ENCODE measurements around the gene TMEM184A. TPM values are rescaled to one million over a fixed set of nuclear protein-coding genes. Genes with fewer than 3 reads are reported as not detected.

The TMEM184A gene
- polyA plus RNA-seq, 4 donors: 30.0 to 55.0 (median 44.3) TPM

DNA sequence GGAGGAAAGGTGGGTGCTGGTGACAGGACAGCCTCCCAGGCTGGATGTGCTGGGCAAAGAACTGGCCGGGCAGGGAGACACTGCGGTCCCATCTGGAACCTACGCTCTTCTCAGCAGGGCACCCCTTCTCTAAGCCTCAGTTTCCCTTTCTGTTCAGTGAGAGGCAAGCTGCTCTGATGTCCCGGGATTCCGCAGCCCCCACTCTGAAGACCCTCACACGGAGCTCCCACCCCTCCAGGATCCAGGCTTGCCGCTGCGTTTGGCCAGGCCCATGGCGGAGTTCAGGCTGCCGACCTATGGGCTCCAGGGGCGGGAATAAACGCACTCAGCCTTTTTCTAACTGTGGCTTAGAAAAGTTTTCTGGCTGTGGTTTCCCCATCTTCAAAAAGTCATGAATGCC is 41.6 kb downstream of the TMEM184A start:
- Histone ChIP-seq H3K4me1 (ENCODE audit: control insufficient read depth in 3 of 3, insufficient read depth in 2 of 3, low read depth in 1 of 3, low read length in 2 of 3) (no peaks in the 10 kb centered on the region), H3K4me3 (ENCODE audit: low read depth in 1 of 3, low read length in 3 of 3) (no peak overlapping the region), H3K36me3 (ENCODE audit: control insufficient read depth in 3 of 3, insufficient read depth in 2 of 3, low read depth in 1 of 3, low read length in 3 of 3) (no peaks in the 10 kb centered on the region), H3K27ac (ENCODE audit: low read depth in 1 of 3, low read length in 2 of 3) (no peak overlapping the region), H3K27me3 (ENCODE audit: control insufficient read depth in 3 of 3, insufficient read depth in 3 of 3, low read length in 3 of 3) (no peaks in the 10 kb centered on the region), H3K9me3 (ENCODE audit: control insufficient read depth in 2 of 2, insufficient read depth in 1 of 2, low read depth in 1 of 2, low read length in 1 of 2) (peaks cover 0 to 7% of the 10 kb centered on the region in 2 donors)
- FAIRE-seq (no peak), DNase-seq (no peak)
- 78 to 84% (median 82%) methylated on average over 12 of the region's 12 CpGs for WGBS, 3 donors

GRCh38 chr7:1513657-1514095 is 42.3 kb downstream of the TMEM184A start:
- Histone ChIP-seq H3K27me3 (ENCODE audit: control insufficient read depth in 3 of 3, insufficient read depth in 3 of 3, low read length in 3 of 3) (no peaks in the 10 kb centered on the region), H3K4me1 (ENCODE audit: control insufficient read depth in 3 of 3, insufficient read depth in 2 of 3, low read depth in 1 of 3, low read length in 2 of 3) (no peaks in the 10 kb centered on the region), H3K27ac (ENCODE audit: low read depth in 1 of 3, low read length in 2 of 3) (peak overlapping the region in 1 of 3 donors; percentile 81), H3K4me3 (ENCODE audit: low read depth in 1 of 3, low read length in 3 of 3) (no peak overlapping the region), H3K36me3 (ENCODE audit: control insufficient read depth in 3 of 3, insufficient read depth in 2 of 3, low read depth in 1 of 3, low read length in 3 of 3) (no peaks in the 10 kb centered on the region), H3K9me3 (ENCODE audit: control insufficient read depth in 2 of 2, insufficient read depth in 1 of 2, low read depth in 1 of 2, low read length in 1 of 2) (peaks cover 0 to 2% of the 10 kb centered on the region in 2 donors)
- DNase-seq (no peak), FAIRE-seq (no peak)
- 48 to 76% (median 61%) methylated on average over 20 of the region's 20 CpGs for WGBS, 3 donors

DNA sequence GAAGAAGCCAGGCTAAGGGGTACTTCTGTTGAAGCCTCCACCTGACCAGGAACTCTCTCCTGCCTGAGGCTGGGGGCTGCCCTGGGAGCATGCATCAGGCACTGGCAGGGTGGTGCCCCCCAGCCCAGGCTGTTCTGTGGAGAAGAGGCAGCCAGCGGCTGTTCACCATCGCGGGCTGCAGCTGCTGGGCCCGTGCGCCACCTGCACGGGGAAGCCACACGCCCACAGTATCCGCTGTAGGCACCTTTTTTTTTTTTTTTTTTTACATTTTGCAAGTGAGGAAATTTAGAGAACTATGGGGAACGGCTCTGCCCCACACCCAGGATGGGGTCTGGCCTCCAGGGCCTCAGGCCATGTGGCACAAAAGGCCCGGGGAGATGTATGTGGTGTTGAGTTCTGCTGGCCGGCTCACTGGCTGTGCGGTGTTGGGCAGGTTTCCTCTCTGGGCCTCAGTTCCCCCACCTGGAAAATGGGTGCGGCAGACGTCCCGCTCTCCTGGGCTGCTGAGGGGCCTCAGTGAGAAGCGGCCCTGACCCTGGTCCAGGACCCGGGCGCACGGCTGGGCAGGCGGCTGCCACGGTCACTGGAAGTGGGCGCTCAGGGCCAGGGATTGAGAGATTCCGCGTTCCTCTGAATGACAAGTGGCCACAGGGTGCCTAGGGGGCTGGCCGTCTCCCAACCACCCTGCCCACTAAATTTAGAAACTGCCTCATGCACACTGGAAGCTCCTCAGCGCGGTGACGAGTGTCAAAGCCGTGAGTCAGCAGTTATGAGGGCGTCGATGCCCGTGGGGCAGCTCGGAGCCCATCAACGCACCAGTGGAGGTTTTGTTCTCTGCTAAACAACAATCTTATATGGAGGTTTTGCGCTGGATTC is 43.0 kb downstream of the TMEM184A start:
- no peak for FAIRE-seq

DNA sequence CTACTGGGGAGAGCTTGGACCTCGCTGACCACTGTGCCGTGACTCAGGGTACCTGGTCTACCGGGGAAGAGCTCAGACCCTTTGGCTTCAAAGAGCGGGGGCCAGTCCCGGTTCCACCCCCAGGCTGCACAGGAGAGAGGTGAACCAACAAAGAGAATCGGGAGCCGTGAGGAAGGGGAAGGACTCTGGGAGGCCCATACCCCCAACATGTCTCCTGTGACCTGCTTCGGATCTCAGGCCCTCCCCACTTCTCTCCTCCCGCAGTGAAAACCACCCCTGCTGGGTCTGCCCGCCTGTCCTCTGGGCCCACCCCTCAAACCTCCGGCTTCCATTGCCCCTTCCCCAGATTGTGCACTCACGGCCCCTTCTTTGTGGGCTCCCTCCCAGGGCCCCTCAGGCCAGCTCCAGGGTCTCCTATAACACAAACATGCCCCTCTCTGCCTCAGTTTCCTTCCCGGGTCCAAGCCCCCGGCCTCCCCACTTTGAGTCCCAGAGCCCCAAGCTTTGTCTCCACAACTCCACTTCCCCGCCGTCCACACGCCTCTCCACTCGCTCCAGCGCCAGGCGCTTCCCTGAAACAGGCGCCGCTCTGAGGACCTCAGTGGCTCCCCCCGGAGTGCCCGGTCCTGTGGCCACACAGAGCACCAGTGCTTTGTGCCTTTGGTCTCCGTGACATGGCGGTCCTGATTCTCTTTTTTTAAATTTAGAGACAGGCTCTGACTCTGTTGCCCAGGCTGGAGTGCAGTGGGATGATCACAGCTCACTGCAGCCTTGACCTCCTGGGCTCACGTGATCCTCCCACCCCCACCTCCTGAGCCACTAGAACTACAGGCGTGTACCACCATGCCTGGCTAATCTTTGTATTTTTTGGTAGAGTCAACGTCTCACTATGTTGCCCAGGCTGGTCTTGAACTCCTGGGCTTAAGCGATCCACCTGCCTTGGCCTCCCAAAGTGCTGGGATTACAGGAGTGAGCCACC is 44.3 kb downstream of the TMEM184A start:
- Histone ChIP-seq H3K4me1 (ENCODE audit: control insufficient read depth in 3 of 3, insufficient read depth in 2 of 3, low read depth in 1 of 3, low read length in 2 of 3) (peaks cover 0 to 7% (median 0%) of the 10 kb centered on the region in 3 donors), H3K36me3 (ENCODE audit: control insufficient read depth in 3 of 3, insufficient read depth in 2 of 3, low read depth in 1 of 3, low read length in 3 of 3) (no peaks in the 10 kb centered on the region), H3K4me3 (ENCODE audit: low read depth in 1 of 3, low read length in 3 of 3) (no peak overlapping the region), H3K27me3 (ENCODE audit: control insufficient read depth in 3 of 3, insufficient read depth in 3 of 3, low read length in 3 of 3) (no peaks in the 10 kb centered on the region), H3K9me3 (ENCODE audit: control insufficient read depth in 2 of 2, insufficient read depth in 1 of 2, low read depth in 1 of 2, low read length in 1 of 2) (no peaks in the 10 kb centered on the region), H3K27ac (ENCODE audit: low read depth in 1 of 3, low read length in 2 of 3) (no peak overlapping the region)
- 84 to 91% (median 87%) methylated on average over 30 of the region's 30 CpGs for WGBS, 3 donors
- DNase-seq (no peak), FAIRE-seq (no peak)

More for the DNA sequence above, 43.0 kb downstream of the TMEM184A start:
- H3K4me3 ChIP-seq (ENCODE audit: low read depth in 1 of 3, low read length in 3 of 3): no peak overlapping the region
- WGBS, 3 donors: 56 to 76% (median 63%) methylated on average over 35 of the region's 35 CpGs
- no peaks in the 10 kb centered on the region for H3K27me3 ChIP-seq (ENCODE audit: control insufficient read depth in 3 of 3, insufficient read depth in 3 of 3, low read length in 3 of 3)
- DNase-seq: no peak
- H3K9me3 ChIP-seq (ENCODE audit: control insufficient read depth in 2 of 2, insufficient read depth in 1 of 2, low read depth in 1 of 2, low read length in 1 of 2): no peaks in the 10 kb centered on the region
- no peaks in the 10 kb centered on the region for H3K4me1 ChIP-seq (ENCODE audit: control insufficient read depth in 3 of 3, insufficient read depth in 2 of 3, low read depth in 1 of 3, low read length in 2 of 3)
- H3K36me3 ChIP-seq (ENCODE audit: control insufficient read depth in 3 of 3, insufficient read depth in 2 of 3, low read depth in 1 of 3, low read length in 3 of 3): no peaks in the 10 kb centered on the region
- H3K27ac ChIP-seq (ENCODE audit: low read depth in 1 of 3, low read length in 2 of 3): peak overlapping the region in 1 of 3 donors; percentile 81

- no peaks in the 10 kb centered on the region for H3K9me3 ChIP-seq (ENCODE audit: control insufficient read depth in 2 of 2, insufficient read depth in 1 of 2, low read depth in 1 of 2, low read length in 1 of 2)
- H3K27me3 ChIP-seq (ENCODE audit: control insufficient read depth in 3 of 3, insufficient read depth in 3 of 3, low read length in 3 of 3): no peaks in the 10 kb centered on the region
- H3K4me3 ChIP-seq (ENCODE audit: low read depth in 1 of 3, low read length in 3 of 3): no peak overlapping the region
- DNase-seq (no peak), FAIRE-seq (no peak)
- WGBS, 3 donors: 75 to 86% (median 75%) methylated on average over 16 of the region's 16 CpGs
- H3K4me1 ChIP-seq (ENCODE audit: control insufficient read depth in 3 of 3, insufficient read depth in 2 of 3, low read depth in 1 of 3, low read length in 2 of 3): peaks cover 0 to 9% (median 0%) of the 10 kb centered on the region in 3 donors
- H3K36me3 ChIP-seq (ENCODE audit: control insufficient read depth in 3 of 3, insufficient read depth in 2 of 3, low read depth in 1 of 3, low read length in 3 of 3): no peaks in the 10 kb centered on the region
- no peak overlapping the region for H3K27ac ChIP-seq (ENCODE audit: low read depth in 1 of 3, low read length in 2 of 3)
Observed at GRCh38 chr7:1510780-1511154, 45.2 kb downstream of the TMEM184A start.

DNA sequence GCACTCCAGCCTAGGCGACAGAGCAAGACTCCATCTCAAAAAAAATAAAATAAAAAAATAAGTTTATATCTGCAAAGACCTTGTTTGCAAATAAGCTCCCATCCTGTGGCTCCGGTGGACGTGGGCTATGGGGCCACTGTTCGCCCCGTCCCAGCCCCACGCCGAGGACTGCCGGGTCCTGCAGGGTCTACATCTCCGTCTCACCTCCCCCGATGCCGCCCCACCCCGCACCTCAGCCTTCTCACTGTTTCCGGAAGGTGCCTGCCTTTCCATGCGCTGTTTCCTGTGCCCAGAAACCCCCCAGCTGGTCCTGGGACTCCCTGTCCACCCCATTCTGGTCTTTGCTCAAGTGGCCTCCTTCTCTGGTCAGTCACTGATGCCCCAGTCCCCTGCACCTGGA is 46.8 kb downstream of the TMEM184A start:
- WGBS, 3 donors: 86 to 96% (median 89%) methylated on average over 14 of the region's 14 CpGs

GRCh38 chr7:1508277-1508758 is 47.7 kb downstream of the TMEM184A start:
- no peaks in the 10 kb centered on the region for H3K36me3 ChIP-seq (ENCODE audit: control insufficient read depth in 3 of 3, insufficient read depth in 2 of 3, low read depth in 1 of 3, low read length in 3 of 3)
- no peak overlapping the region for H3K4me3 ChIP-seq (ENCODE audit: low read depth in 1 of 3, low read length in 3 of 3)
- no peaks in the 10 kb centered on the region for H3K9me3 ChIP-seq (ENCODE audit: control insufficient read depth in 2 of 2, insufficient read depth in 1 of 2, low read depth in 1 of 2, low read length in 1 of 2)
- WGBS, 3 donors: 45 to 56% (median 54%) methylated on average over 10 of the region's 10 CpGs
- H3K4me1 ChIP-seq (ENCODE audit: control insufficient read depth in 3 of 3, insufficient read depth in 2 of 3, low read depth in 1 of 3, low read length in 2 of 3): peaks cover 0 to 11% (median under 1%) of the 10 kb centered on the region in 3 donors
- no peaks in the 10 kb centered on the region for H3K27me3 ChIP-seq (ENCODE audit: control insufficient read depth in 3 of 3, insufficient read depth in 3 of 3, low read length in 3 of 3)
- no peak overlapping the region for H3K27ac ChIP-seq (ENCODE audit: low read depth in 1 of 3, low read length in 2 of 3)
- DNase-seq: no peak
- no peak for FAIRE-seq

More for the DNA sequence above, 46.8 kb downstream of the TMEM184A start:
- Histone ChIP-seq H3K27ac (ENCODE audit: low read depth in 1 of 3, low read length in 2 of 3) (no peak overlapping the region), H3K27me3 (ENCODE audit: control insufficient read depth in 3 of 3, insufficient read depth in 3 of 3, low read length in 3 of 3) (no peaks in the 10 kb centered on the region), H3K4me3 (ENCODE audit: low read depth in 1 of 3, low read length in 3 of 3) (no peak overlapping the region), H3K36me3 (ENCODE audit: control insufficient read depth in 3 of 3, insufficient read depth in 2 of 3, low read depth in 1 of 3, low read length in 3 of 3) (no peaks in the 10 kb centered on the region), H3K9me3 (ENCODE audit: control insufficient read depth in 2 of 2, insufficient read depth in 1 of 2, low read depth in 1 of 2, low read length in 1 of 2) (no peaks in the 10 kb centered on the region), H3K4me1 (ENCODE audit: control insufficient read depth in 3 of 3, insufficient read depth in 2 of 3, low read depth in 1 of 3, low read length in 2 of 3) (peaks cover 0 to 9% (median 0%) of the 10 kb centered on the region in 3 donors)
- DNase-seq: no peak
- FAIRE-seq: no peak

All from small intestine (tissue), 7 donors.